PC-9 (cell line): ENCODE data around the gene LEPR.

Source experiments
- EZH2 ChIP-seq: fragments of 200-600 bp; sonication (generic); IDR thresholded peaks from 2 replicates; pipeline ENCODE4 v1.8.0; 2017; ENCODE audit warnings: antibody characterized with exemption, low read depth
- TF ChIP-seq, protein P1 (sequence below): fragments of 200-600 bp; sonication (generic); conservative IDR thresholded peaks from 2 replicates; pipeline ENCODE4 v1.6.1; 2017; ENCODE audit warnings: mixed run types, antibody characterized with exemption, mild to moderate bottlenecking, moderate library complexity

DNA sequence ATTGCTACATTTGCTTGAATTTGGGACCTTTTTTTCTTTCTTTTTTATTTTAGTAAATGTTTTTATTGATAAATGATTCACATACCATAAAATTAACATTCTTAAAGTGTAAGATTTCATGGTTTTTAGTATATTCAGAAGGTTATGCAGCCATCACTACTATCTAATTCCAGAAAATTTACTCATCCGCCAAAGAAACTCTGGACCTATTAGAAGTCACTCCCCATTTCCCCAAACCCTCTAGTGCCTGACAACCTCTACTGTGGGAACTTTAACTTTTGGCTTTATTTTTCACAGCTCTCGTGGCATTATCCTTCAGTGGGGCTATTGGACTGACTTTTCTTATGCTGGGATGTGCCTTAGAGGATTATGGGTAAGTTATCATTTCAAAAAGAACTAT is 4.5 kb downstream of the LEPR start:
- no peak for TF ChIP-seq EZH2
- TF ChIP-seq, protein P1, sequence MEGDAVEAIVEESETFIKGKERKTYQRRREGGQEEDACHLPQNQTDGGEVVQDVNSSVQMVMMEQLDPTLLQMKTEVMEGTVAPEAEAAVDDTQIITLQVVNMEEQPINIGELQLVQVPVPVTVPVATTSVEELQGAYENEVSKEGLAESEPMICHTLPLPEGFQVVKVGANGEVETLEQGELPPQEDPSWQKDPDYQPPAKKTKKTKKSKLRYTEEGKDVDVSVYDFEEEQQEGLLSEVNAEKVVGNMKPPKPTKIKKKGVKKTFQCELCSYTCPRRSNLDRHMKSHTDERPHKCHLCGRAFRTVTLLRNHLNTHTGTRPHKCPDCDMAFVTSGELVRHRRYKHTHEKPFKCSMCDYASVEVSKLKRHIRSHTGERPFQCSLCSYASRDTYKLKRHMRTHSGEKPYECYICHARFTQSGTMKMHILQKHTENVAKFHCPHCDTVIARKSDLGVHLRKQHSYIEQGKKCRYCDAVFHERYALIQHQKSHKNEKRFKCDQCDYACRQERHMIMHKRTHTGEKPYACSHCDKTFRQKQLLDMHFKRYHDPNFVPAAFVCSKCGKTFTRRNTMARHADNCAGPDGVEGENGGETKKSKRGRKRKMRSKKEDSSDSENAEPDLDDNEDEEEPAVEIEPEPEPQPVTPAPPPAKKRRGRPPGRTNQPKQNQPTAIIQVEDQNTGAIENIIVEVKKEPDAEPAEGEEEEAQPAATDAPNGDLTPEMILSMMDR, result no peak
